ENCODE measurements around the gene LTF.

GRCh38 chr3:46467562-46467961 is 2.9 kb upstream of the LTF start:
- TF ChIP-seq USF2 (IDR thresholded peaks at IDR 0.05; ENCODE audit: low read depth, low read length) (no peak), USF2 (CRISPR knock-in tag; IDR thresholded peaks at IDR 0.05; ENCODE audit: borderline replicate concordance) (no peak), XRCC5 (optimal IDR thresholded peaks at IDR 0.05; ENCODE audit: low read length) (no peak), HDAC6 (IDR thresholded peaks at IDR 0.05; ENCODE audit: low read depth, low read length) (no peak), ZNF263 (CRISPR knock-in tag; IDR thresholded peaks at IDR 0.05) (no peak), JUNB (CRISPR knock-in tag; IDR thresholded peaks at IDR 0.05; ENCODE audit: borderline replicate concordance) (no peak), ZNF547 (CRISPR knock-in tag; IDR thresholded peaks at IDR 0.05) (no peak), HOMEZ (CRISPR knock-in tag; IDR thresholded peaks at IDR 0.05; ENCODE audit: low read depth) (no peak), PRDM15 (CRISPR knock-in tag; IDR thresholded peaks at IDR 0.05) (no peak), SMC3 (IDR thresholded peaks at IDR 0.05; ENCODE audit: low read length) (no peak), SNAPC5 (CRISPR knock-in tag; IDR thresholded peaks at IDR 0.05; ENCODE audit: borderline replicate concordance) (no peak), GATAD2A (CRISPR knock-in tag; IDR thresholded peaks at IDR 0.05) (no peak)
- TF ChIP-seq, protein P1, sequence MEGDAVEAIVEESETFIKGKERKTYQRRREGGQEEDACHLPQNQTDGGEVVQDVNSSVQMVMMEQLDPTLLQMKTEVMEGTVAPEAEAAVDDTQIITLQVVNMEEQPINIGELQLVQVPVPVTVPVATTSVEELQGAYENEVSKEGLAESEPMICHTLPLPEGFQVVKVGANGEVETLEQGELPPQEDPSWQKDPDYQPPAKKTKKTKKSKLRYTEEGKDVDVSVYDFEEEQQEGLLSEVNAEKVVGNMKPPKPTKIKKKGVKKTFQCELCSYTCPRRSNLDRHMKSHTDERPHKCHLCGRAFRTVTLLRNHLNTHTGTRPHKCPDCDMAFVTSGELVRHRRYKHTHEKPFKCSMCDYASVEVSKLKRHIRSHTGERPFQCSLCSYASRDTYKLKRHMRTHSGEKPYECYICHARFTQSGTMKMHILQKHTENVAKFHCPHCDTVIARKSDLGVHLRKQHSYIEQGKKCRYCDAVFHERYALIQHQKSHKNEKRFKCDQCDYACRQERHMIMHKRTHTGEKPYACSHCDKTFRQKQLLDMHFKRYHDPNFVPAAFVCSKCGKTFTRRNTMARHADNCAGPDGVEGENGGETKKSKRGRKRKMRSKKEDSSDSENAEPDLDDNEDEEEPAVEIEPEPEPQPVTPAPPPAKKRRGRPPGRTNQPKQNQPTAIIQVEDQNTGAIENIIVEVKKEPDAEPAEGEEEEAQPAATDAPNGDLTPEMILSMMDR (CRISPR knock-in tag; IDR thresholded peaks at IDR 0.05): no peak
- TF ChIP-seq, protein P2, sequence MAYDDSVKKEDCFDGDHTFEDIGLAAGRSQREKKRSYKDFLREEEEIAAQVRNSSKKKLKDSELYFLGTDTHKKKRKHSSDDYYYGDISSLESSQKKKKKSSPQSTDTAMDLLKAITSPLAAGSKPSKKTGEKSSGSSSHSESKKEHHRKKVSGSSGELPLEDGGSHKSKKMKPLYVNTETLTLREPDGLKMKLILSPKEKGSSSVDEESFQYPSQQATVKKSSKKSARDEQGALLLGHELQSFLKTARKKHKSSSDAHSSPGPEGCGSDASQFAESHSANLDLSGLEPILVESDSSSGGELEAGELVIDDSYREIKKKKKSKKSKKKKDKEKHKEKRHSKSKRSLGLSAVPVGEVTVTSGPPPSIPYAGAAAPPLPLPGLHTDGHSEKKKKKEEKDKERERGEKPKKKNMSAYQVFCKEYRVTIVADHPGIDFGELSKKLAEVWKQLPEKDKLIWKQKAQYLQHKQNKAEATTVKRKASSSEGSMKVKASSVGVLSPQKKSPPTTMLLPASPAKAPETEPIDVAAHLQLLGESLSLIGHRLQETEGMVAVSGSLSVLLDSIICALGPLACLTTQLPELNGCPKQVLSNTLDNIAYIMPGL (CRISPR knock-in tag; IDR thresholded peaks at IDR 0.05; ENCODE audit: borderline replicate concordance in 1 of 2, low read depth in 1 of 2): no peak
- TF ChIP-seq, protein P3, sequence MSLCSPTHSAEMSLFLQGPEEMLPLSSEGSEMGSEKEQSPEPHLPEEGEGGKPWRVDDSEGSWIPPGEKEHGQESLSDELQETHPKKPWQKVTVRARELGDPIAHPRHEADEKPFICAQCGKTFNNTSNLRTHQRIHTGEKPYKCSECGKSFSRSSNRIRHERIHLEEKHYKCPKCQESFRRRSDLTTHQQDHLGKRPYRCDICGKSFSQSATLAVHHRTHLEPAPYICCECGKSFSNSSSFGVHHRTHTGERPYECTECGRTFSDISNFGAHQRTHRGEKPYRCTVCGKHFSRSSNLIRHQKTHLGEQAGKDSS (CRISPR knock-in tag; IDR thresholded peaks at IDR 0.05; ENCODE audit: borderline replicate concordance, low read depth): no peak

Data from HepG2 (cell line).